Measurements from ENCODE around the gene ADAP1. TPM values are rescaled to one million over a fixed set of nuclear protein-coding genes. Genes with fewer than 3 reads are reported as not detected.

Gene ADAP1
- total and polyA plus RNA-seq, 2 of the 8 experiments (the other 6 are each of a cell fraction or from before 2014, with no cell fraction given) = 5.8 to 6.1 TPM

- FAIRE-seq (no peak), DNase-seq (ENCODE audit: low read depth in 1 of 2, low spot score in 2 of 2) (no peak)
- ChIA-PET POLR2A (ENCODE audit: partially characterized antibody) (interaction anchor here (1.5 to 2.1 kb wide), 2 partner anchors 10 to 36 kb away, joined by 3 to 8 read pairs; no protein-coding TSS in a partner anchor), CTCF (ENCODE audit: partially characterized antibody) (interaction anchor here (0.8 to 1.5 kb wide), 2 partner anchors 66 to 245 kb away, joined by 3 to 5 read pairs; no protein-coding TSS in a partner anchor)
- Histone ChIP-seq H3K4me1 (replicated peaks in 1 of 4; ENCODE audit: control insufficient read depth in 3 of 4, insufficient read depth in 4 of 4, low read length in 3 of 4) (no peaks in the 10 kb centered on the region; a peak in 3 of 7 replicates), H2AFZ (ENCODE audit: low read length) (no peak overlapping the region), H2BK120ac (replicated peaks; ENCODE audit: low read depth, low read length) (no peak overlapping the region), H3K14ac (ENCODE audit: insufficient read length) (no peak overlapping the region), H4K91ac (replicated peaks; ENCODE audit: insufficient read length, low read length) (no peak overlapping the region), H3K27me3 (replicated peaks in 1 of 4; ENCODE audit: control insufficient read depth in 3 of 4, extremely low read depth in 1 of 4, insufficient read depth in 3 of 4, low read length in 3 of 4) (no peaks in the 10 kb centered on the region), H2BK5ac (ENCODE audit: low read depth, low read length) (no peak overlapping the region), H3K79me1 (ENCODE audit: low read depth, low read length) (no peaks in the 10 kb centered on the region), H3K23ac (ENCODE audit: insufficient read length) (no peak overlapping the region), H3K9ac (replicated peaks in 1 of 4; ENCODE audit: extremely low read depth in 1 of 4, low read depth in 3 of 4, low read length in 3 of 4) (no peak overlapping the region), H3K56ac (replicated peaks; ENCODE audit: insufficient read length, low read depth, low read length) (no peak overlapping the region), H3K9me3 (ENCODE audit: insufficient read depth in 2 of 2, low read depth in 1 of 2, low read length in 1 of 2) (no peaks in the 10 kb centered on the region), H3K4me3 (ENCODE audit: extremely low read depth in 1 of 4, insufficient read depth in 2 of 4, low read depth in 3 of 4, low read length in 4 of 4) (no peak overlapping the region), H3K27ac (ENCODE audit: low read depth, low read length) (no peak overlapping the region), H2AK5ac (ENCODE audit: low read depth, low read length) (no peak overlapping the region), H2BK20ac (ENCODE audit: low read length) (no peak overlapping the region), H2BK15ac (ENCODE audit: low read length) (no peak overlapping the region), H3K4ac (replicated peaks; ENCODE audit: insufficient read length, low read depth, low read length) (no peak overlapping the region), H4K20me1 (replicated peaks in 1 of 2; ENCODE audit: control insufficient read depth in 1 of 2, insufficient read depth in 2 of 2, low read length in 2 of 2) (no peaks in the 10 kb centered on the region), H3K23me2 (ENCODE audit: low read depth, low read length) (no peaks in the 10 kb centered on the region), H3K18ac (ENCODE audit: extremely low read depth, low read length) (no peak overlapping the region), H3K4me2 (ENCODE audit: insufficient read depth in 1 of 2, low read depth in 2 of 2, low read length in 2 of 2) (no peak overlapping the region), H4K5ac (ENCODE audit: insufficient read length, low read depth, low read length) (no peak overlapping the region), H4K8ac (ENCODE audit: extremely low read depth, insufficient read depth, low read length) (no peak overlapping the region), H3K36me3 (ENCODE audit: control insufficient read depth in 2 of 4, insufficient read depth in 4 of 4, low read length in 3 of 4) (no peaks in the 10 kb centered on the region), H3K79me2 (ENCODE audit: control insufficient read depth in 1 of 2, insufficient read depth in 2 of 2, low read length in 2 of 2) (no peaks in the 10 kb centered on the region), H2BK12ac (ENCODE audit: low read depth, low read length) (no peak overlapping the region)
- 89% methylated on average over 23 of the region's 29 CpGs; no CpG with 5 or more reads in 1 of the 2 experiments for WGBS, 2 experiments (ENCODE audit: extremely low coverage in 1 of 2, insufficient coverage in 1 of 2, insufficient read length in 1 of 2, insufficient replicate concordance in 2 of 2, low coverage in 1 of 2, low lambda C conversion rate in 2 of 2, missing lambda C conversion rate in 1 of 2)
- TF ChIP-seq HDAC2 (IDR thresholded peaks at IDR 0.05; ENCODE audit: borderline replicate concordance in 1 of 2, low read depth in 2 of 2, low read length in 2 of 2) (no peak), CHD2 (IDR thresholded peaks at IDR 0.05; ENCODE audit: low read length) (no peak), RXRA (IDR thresholded peaks at IDR 0.05; ENCODE audit: insufficient read depth, low read depth, low read length) (no peak), CEBPB (IDR thresholded peaks at IDR 0.05; ENCODE audit: low read depth, low read length) (no peak), RBBP5 (IDR thresholded peaks at IDR 0.05; ENCODE audit: borderline replicate concordance, low read depth, low read length) (no peak), BRCA1 (IDR thresholded peaks at IDR 0.05; ENCODE audit: low read depth, low read length) (no peak), SP1 (IDR thresholded peaks at IDR 0.05; ENCODE audit: low read depth, low read length) (no peak), FOSL1 (IDR thresholded peaks at IDR 0.05; ENCODE audit: insufficient read depth, low read depth, low read length) (no peak), GTF2F1 (IDR thresholded peaks at IDR 0.05; ENCODE audit: borderline replicate concordance, low read depth, low read length) (no peak), SIN3A (conservative IDR thresholded peaks at IDR 0.05 in 1 of 2, IDR thresholded peaks at IDR 0.05 in 1 of 2; ENCODE audit: low read depth in 1 of 2, low read length in 2 of 2) (no peak), MAX (IDR thresholded peaks at IDR 0.05) (no peak)
Measured at GRCh38 chr7:930975-931758, 23.3 kb downstream of the ADAP1 start.
